HG02938 (cell line): Measurements from ENCODE around the gene GSK3B.

Experiments used
- ATAC-seq: cut with Tn5 transposase; IDR thresholded peaks from one replicate; pipeline ENCODE4 v1.9.1; 2021; ENCODE audit warnings: mild to moderate bottlenecking, moderate library complexity; ENCODE audit not compliant: unreplicated experiment

GSK3B gene

GRCh38 chr3:120093911-120094775 is at the start of gene GSK3B:
TSS of gene GSK3B (minus strand) at chr3:120094447. CDS start at chr3:120093434, 1,013 bp downstream.
- ATAC-seq: peak; percentile 24

- ATAC-seq: no peak
Observed at GRCh38 chr3:120143676-120144075, 49.4 kb upstream of the GSK3B start.

DNA sequence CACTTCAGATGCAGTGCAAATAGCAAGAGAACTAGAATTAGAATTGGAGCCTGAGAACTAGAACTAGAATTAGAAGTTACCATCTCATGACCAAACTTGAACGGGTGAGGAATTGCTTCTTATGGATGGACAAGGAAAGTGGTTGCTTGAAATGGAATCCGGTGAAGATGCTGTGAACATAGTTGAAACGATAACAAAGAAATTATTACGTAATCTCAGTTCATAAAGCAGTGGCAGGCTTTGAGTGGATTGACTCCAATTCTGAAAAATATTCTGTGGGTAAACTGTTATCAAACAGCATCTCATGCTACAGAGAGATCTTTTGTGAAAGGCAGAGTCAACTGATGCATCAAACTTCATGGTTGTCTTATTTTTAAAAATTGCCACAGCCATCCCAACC is 48.0 kb upstream of the GSK3B start:
- no peak for ATAC-seq

DNA sequence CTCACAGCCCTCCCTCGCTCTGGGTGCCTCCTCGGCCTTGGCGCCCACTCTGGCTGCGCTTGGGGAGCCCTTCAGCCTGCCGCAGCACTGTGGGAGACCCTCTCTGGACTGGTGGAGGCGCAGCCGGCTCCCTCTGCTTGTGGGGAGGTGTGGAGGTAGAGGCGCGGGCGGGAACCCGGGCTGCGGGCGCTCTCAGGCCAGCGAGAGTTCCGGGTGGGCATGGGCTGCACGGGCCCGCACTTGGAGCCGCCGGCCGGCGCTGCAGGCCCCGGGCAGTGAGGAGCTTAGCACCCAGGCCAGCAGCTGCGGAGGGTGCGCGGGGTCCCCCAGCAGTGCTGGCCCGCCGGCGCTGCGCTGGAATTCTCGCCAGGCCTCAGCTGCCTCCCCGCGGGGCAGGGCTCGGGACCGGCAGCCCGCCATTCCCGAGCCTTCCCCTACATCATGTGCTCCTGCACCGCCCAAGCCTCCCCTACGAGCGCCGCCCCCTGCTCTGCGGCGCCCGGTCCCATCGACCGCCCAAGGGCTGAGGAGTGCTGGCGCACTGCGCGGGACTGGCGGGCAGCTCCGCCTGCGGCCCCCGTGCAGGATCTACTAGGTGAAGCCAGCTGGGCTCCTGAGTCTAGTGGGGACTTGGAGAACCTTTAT is 46.0 kb upstream of the GSK3B start:
- ATAC-seq: no peak

GRCh38 chr3:120139140-120139539 is 44.9 kb upstream of the GSK3B start:
- ATAC-seq: no peak

- no peak for ATAC-seq
Observed at GRCh38 chr3:120137548-120137947, 43.3 kb upstream of the GSK3B start.

DNA sequence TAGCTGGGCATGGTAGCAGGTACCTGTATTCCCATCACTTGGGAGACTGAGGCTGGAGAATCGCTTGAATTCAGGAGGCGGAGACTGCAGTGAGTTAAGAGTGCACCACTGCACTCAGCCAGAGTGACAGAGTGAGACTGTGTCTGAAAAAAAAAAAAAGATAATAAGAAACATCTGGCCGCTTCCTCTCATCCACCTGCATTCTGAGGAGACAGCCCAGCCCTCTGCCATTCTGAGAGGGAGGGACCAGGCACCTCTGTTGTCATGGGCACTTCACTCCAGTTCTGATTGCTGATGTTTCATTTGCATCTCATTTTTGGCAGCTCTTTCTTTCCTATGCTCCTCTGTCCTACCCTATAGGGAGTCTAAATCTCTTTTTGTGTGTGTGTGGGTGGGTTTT is 36.4 kb upstream of the GSK3B start:
- no peak for ATAC-seq

GRCh38 chr3:120129718-120130513 is 35.7 kb upstream of the GSK3B start:
- ATAC-seq: no peak

- no peak for ATAC-seq
Observed at GRCh38 chr3:120129051-120129450, 34.8 kb upstream of the GSK3B start.

GRCh38 chr3:120125992-120126391 is 31.7 kb upstream of the GSK3B start:
- no peak for ATAC-seq

DNA sequence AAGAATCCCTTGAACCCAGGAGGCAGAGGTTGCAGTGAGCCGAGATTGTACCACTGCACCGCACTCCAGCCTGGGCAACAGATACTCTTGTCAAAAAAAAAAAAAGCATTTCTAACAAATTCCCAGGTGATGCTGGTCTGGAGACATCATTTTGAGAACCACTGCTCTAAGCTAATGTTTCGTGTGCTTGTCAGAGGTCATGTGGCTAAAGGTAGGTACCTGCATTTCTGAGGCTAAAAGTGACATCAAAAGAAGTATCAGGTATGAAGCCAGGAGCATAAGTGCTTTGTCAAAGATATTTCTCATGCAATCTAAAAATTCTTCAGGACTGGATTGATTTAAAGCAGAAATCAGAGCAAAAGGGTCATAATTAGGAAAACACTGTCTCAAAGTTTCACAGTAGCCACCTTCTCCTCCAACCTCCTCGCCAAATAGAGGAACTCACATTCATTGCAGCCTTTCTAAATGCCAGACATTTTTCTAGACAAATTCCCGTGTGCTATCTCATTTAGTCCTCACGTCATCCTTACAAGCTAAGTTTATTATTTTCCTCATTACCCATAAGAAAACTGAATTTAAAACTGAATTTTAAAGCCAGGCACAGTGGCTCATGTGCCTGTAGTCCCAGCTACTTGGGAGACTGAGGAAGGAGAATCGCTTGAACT is 25.7 kb upstream of the GSK3B start:
- ATAC-seq: no peak

- ATAC-seq: no peak
Observed at GRCh38 chr3:120114981-120115380, 20.7 kb upstream of the GSK3B start.

- no peak for ATAC-seq
Observed at GRCh38 chr3:120114376-120114775, 20.1 kb upstream of the GSK3B start.

GRCh38 chr3:120113128-120114116 is 19.2 kb upstream of the GSK3B start:
- no peak for ATAC-seq

DNA sequence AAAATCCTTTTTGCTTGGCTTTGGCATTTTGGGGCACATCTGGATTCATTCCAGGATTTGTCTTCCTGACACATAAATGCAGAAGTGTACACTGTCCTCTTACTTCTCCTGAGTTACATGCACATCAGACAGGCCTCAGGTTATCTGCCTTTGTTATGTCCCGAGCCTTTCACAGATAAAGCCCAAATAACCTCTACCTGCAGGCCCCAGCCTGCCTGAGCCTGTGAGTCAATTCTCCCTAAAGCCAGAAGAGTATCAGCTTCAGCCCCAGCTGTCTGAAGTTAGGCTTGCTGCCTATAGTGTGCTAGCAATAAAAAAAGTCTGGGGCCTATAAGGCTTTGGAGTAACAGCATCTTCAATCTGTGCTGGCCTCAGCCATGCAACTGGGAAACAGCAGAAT is 17.7 kb upstream of the GSK3B start:
- ATAC-seq: no peak

DNA sequence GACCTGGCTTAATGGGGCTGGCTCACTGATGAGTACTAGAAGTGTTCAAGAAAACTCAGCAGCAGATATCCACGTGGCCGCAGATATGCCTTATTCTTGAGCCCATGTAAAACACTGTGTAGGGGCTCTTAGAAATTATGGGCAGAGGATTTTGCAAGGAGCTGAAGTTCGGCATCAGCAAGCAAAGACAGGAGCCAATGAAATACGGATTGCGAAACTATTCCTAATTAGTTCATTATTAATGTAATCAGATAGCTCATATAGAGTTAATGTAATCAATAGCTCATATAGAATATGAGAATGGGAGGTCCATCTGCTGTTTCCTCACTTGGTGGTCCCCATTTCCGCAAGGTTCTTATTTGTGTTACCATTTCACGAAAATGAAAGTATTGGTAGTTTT is 9.0 kb upstream of the GSK3B start:
- ATAC-seq: no peak

DNA sequence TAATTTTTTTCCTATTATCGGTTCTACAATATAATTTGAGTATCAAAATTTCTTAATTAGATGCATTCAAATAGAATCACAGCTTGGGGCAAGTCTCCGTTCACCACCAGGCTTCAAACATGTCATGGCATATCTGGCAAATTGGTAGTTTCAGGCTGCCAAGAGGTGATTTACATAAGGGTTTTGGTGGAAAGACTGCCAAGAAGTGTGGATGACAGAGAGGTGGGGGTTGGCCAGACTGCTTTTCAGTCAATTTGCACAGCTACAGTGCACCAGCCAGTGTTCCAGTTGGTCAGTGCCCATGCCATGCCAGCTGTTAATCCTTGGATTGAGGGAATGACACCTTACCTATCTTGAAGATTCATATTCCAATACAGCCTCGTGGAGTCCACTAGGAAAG is 8.4 kb upstream of the GSK3B start:
- ATAC-seq: no peak

GRCh38 chr3:120102232-120102631 is 8.0 kb upstream of the GSK3B start:
- ATAC-seq: no peak

- peak; percentile 52 for ATAC-seq
Observed at GRCh38 chr3:120101624-120102023, 7.4 kb upstream of the GSK3B start.

DNA sequence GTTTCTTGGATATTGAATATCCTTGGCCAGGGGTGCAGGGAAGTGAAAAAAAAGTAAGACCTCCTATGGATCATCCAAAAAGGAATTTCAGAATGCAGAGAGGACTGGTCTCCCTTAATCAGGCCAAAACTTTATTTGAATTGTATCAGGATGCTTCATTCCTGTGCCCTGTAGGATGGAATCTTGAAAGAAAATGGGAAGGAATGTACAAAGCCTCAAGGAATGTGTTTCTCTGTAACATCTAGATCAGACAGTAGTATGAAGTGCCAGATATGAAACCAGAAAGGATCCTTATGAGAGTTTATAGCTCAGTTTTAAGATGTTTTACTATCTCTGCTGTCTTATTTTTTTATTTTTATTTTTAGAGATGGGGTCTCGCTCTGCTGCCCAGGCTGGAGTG is 6.5 kb upstream of the GSK3B start:
- ATAC-seq: no peak
